Mesangial cell (primary cell): ENCODE measurements around the gene SIN3B. TPM values are rescaled to one million over a fixed set of nuclear protein-coding genes. Genes with fewer than 3 reads are reported as not detected.

Experiments
- total RNA-seq: library from RNA; depleted of rRNA; stranded (reverse); fragments of >200 nt; gene quantifications from 2 replicates; pipeline ENCODE4 v1.2.3, GENCODE V29; 2015

SIN3B gene
- total RNA-seq: 30.6 and 33.7 TPM in 2 replicates

GRCh38 chr19:16829010-16829821, at the start of gene SIN3B:
TSS of gene SIN3B (plus strand) at chr19:16829398. CDS start at chr19:16829421, 23 bp downstream.

GRCh38 chr19:16888629-16889365, 59.6 kb downstream of the SIN3B start, which contains the start of gene F2RL3:
TSS of gene F2RL3 (plus strand) at chr19:16888999. CDS start at chr19:16889190, 191 bp downstream.

Other genes starting within 250 kb of the SIN3B start
- 5.5 and 9.5 TPM in 2 replicates for gene MED26, start 201.2 kb upstream of the SIN3B start, total RNA-seq
- 47.9 and 62.2 TPM in 2 replicates for gene SMIM7, start 169.3 kb upstream of the SIN3B start, total RNA-seq
- gene TMEM38A, start 168.3 kb upstream of the SIN3B start, total RNA-seq: 0.65 and 3.3 TPM in 2 replicates
- gene NWD1, start 109.6 kb upstream of the SIN3B start, total RNA-seq: not detected in 2 replicates
- under 0.01 and 0.16 TPM in 2 replicates for gene F2RL3, start 59.6 kb downstream of the SIN3B start, total RNA-seq
- gene CPAMD8, start 197.4 kb downstream of the SIN3B start, total RNA-seq: 0.16 and 4.3 TPM in 2 replicates
- 6.2 and 17.8 TPM in 2 replicates for gene HAUS8, start 246.1 kb downstream of the SIN3B start, total RNA-seq
- gene MYO9B, start 246.4 kb downstream of the SIN3B start, total RNA-seq: 77.1 and 81.6 TPM in 2 replicates